Measurements from ENCODE around the gene SEC31A.

Gene SEC31A

GRCh38 chr4:82785611-82786400 lies 105.1 kb downstream of the SEC31A start:
- no peak for TF ChIP-seq CTCF (IDR thresholded peaks at IDR 0.05; ENCODE audit: insufficient read depth, low read length, poor library complexity, severe bottlenecking)
- no peaks in the 10 kb centered on the region for H3K36me3 ChIP-seq (ENCODE audit: control insufficient read depth, insufficient read depth, low read length)
- no peaks in the 10 kb centered on the region for H3K27me3 ChIP-seq (replicated peaks; ENCODE audit: control insufficient read depth, insufficient read depth, low read length)
- H3K4me3 ChIP-seq (replicated peaks; ENCODE audit: low read depth, low read length), result no peak overlapping the region
- no peak for DNase-seq (ENCODE audit: extremely low read depth, insufficient read length)

DNA sequence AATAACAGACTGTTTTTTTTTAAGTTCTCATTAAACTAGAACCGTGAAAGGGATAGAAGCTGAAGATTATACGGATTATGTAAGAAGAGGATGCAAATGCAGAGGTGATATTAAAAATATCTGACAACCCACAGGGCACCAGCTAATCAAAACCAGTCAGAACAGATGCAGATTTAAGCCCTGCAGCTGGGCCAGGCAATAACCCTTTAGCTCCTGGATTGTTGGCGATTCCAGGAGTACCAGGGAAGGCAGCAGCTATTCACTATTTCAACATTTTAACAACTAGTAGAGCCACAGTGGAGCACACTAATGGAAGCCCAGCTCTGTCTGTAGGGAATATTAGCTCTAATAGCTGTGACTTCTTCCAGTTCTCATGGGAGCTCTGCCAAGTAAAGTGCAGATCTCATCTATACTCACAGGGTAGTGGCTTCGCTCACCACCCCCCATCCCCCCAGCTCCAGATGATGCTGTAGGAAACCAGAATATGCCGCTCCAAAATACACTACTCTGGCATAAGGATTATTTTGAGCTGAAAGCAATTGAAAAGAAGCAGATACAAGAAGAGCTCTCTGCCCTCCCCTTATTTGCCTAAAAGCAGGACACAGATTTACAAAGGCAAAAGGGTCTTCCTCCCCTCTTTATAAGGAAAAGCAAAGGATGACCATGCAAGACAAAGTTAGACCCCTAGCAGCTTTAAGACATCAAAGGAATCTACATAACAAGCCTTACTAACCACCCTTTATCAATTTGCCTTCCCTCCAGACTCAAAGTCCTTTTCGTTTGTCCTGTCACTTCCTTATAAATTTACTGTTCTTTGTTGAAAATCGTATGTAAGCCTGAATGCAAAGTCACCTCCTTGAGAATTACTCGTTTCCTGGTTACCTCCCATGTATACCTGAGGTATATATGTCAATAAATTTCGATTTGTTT lies 106.0 kb downstream of the SEC31A start:
- DNase-seq (ENCODE audit: extremely low read depth, insufficient read length), result no peak
- Histone ChIP-seq H3K4me3 (replicated peaks; ENCODE audit: low read depth, low read length) (no peak overlapping the region), H3K27me3 (replicated peaks; ENCODE audit: control insufficient read depth, insufficient read depth, low read length) (no peaks in the 10 kb centered on the region), H3K36me3 (ENCODE audit: control insufficient read depth, insufficient read depth, low read length) (no peaks in the 10 kb centered on the region)
- TF ChIP-seq CTCF (IDR thresholded peaks at IDR 0.05; ENCODE audit: insufficient read depth, low read length, poor library complexity, severe bottlenecking), result no peak

- Histone ChIP-seq H3K4me3 (replicated peaks; ENCODE audit: low read depth, low read length) (no peak overlapping the region), H3K36me3 (ENCODE audit: control insufficient read depth, insufficient read depth, low read length) (no peaks in the 10 kb centered on the region), H3K27me3 (replicated peaks; ENCODE audit: control insufficient read depth, insufficient read depth, low read length) (no peaks in the 10 kb centered on the region)
- no peak for DNase-seq (ENCODE audit: extremely low read depth, insufficient read length)
- TF ChIP-seq CTCF (IDR thresholded peaks at IDR 0.05; ENCODE audit: insufficient read depth, low read length, poor library complexity, severe bottlenecking), result no peak
These were observed 108.2 kb downstream of the SEC31A start for GRCh38 chr4:82782626-82783345.

DNA sequence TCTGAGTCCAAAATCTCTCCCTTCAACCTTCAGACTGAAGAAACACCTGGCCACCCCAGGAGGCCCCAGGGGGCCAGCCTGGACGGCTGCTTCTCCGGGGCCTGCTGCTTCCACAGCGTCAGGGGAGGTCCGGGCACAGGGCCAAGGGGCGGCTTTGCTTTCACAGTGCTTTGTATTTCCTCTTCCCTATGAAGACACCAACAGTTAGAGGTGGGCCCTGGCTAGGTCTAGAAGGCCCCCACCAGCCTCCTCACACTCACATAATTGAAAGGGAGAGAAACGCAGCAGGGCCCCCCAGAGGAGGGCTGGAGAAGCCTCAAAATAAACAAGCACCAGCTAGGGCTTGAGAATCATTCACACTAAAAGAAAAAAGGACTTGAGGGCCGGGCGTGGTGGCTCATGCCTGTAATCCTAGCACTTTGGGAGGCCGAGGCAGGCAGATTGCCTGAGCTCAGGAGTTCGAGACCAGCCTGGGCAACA lies 110.2 kb downstream of the SEC31A start:
- no peaks in the 10 kb centered on the region for H3K27me3 ChIP-seq (replicated peaks; ENCODE audit: control insufficient read depth, insufficient read depth, low read length)
- no peaks in the 10 kb centered on the region for H3K36me3 ChIP-seq (ENCODE audit: control insufficient read depth, insufficient read depth, low read length)
- peak; percentile 6 for TF ChIP-seq CTCF (IDR thresholded peaks at IDR 0.05; ENCODE audit: insufficient read depth, low read length, poor library complexity, severe bottlenecking)
- no peak overlapping the region for H3K4me3 ChIP-seq (replicated peaks; ENCODE audit: low read depth, low read length)
- peak; percentile 22 for DNase-seq (ENCODE audit: extremely low read depth, insufficient read length)

DNA sequence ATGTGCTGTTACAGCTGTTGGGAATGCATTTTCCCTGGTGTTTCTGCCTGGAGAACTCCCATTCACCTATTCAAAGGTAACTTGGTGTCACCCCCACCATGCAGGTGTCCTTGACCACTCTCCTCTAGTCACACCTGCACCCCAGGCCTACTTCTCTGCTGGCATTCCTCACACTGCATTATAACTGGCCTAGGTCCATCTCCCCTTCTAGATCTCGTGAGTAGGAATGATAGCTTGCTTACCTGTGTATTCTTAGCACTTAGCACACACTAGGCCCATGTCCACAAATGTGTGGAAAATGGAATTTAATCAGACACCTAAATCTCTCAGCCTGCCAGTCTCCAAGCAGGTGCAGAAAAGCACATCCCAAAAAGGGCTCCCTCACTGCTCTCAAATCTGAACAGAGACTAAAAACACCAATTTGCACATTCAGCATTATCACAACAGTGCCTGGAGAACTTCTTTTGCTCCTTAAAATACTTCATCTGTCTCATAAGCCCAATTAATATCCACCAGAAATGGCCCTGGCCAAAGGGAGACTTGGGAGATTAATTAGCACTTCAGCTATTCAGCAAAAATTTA lies 110.7 kb downstream of the SEC31A start:
- no peak overlapping the region for H3K4me3 ChIP-seq (replicated peaks; ENCODE audit: low read depth, low read length)
- no peak for TF ChIP-seq CTCF (IDR thresholded peaks at IDR 0.05; ENCODE audit: insufficient read depth, low read length, poor library complexity, severe bottlenecking)
- no peaks in the 10 kb centered on the region for H3K36me3 ChIP-seq (ENCODE audit: control insufficient read depth, insufficient read depth, low read length)
- DNase-seq (ENCODE audit: extremely low read depth, insufficient read length), result no peak
- H3K27me3 ChIP-seq (replicated peaks; ENCODE audit: control insufficient read depth, insufficient read depth, low read length), result no peaks in the 10 kb centered on the region

Measured in GM06990 (cell line).